Sigmoid colon (tissue), 4 donors: ENCODE data around the gene CTNNA2.

Experiments
- CTCF ChIP-seq, 4 experiments: fragments of 450-650 bp in 3 of 4; fragments of 200-600 bp in 1 of 4; IDR thresholded peaks; one replicate each; pipeline ENCODE4 v1.5.1; 2016 to 2019; ENCODE audit warnings: antibody characterized with exemption in 4 of 4, mild to moderate bottlenecking in 3 of 4, moderate library complexity in 2 of 4
- EP300 ChIP-seq, 4 donors: sonication (generic); formaldehyde crosslinking; IDR thresholded peaks; one replicate each; pipeline ENCODE4 v1.6.1; 2017; ENCODE audit warnings: antibody characterized with exemption in 4 of 4
- POLR2A ChIP-seq, 2 donors: fragments of 450-650 bp; IDR thresholded peaks; one replicate each; pipeline ENCODE4 v1.6.1; 2016; ENCODE audit warnings: antibody characterized with exemption in 2 of 2, mild to moderate bottlenecking in 2 of 2, moderate library complexity in 2 of 2
- POLR2AphosphoS5 ChIP-seq, 4 donors: sonication (generic); formaldehyde crosslinking; IDR thresholded peaks; one replicate each; pipeline ENCODE4 v1.6.1; 2017; ENCODE audit warnings: antibody characterized with exemption in 4 of 4

GRCh38 chr2:80068038-80068731 lies 555.3 kb downstream of the CTNNA2 start:
- TF ChIP-seq CTCF (IDR thresholded peaks at IDR 0.05) = no peak
- TF ChIP-seq POLR2A (IDR thresholded peaks at IDR 0.05) = no peak
- no peak for TF ChIP-seq EP300 (IDR thresholded peaks at IDR 0.05)
- no peak for TF ChIP-seq POLR2AphosphoS5 (IDR thresholded peaks at IDR 0.05)
